ENCODE measurements around the gene OR51I2.
A peak's percentile ranks its signal among the peaks of the same experiment; 100 is the strongest.

OR51I2 gene

GRCh38 chr11:5449023-5449422, at the start of gene OR51I2:
Gene OR51I2, plus strand, starts transcription at chr11:5449323. Its CDS starts 4,166 bp downstream, at chr11:5453489.
- no peak for DNase-seq

- DNase-seq = no peak
Observed at GRCh38 chr11:5405173-5405572, 44.0 kb upstream of the OR51I2 start.

- no peak for DNase-seq
Observed at GRCh38 chr11:5420993-5421392, 28.1 kb upstream of the OR51I2 start.

- no peak for DNase-seq
Observed at GRCh38 chr11:5421811-5422210, 27.3 kb upstream of the OR51I2 start, which contains the start of gene OR51Q1. Gene OR51Q1, plus strand, starts transcription at chr11:5422111. Its CDS starts 90 bp downstream, at chr11:5422201.

GRCh38 chr11:5423131-5423530, 26.0 kb upstream of the OR51I2 start:
- no peak for DNase-seq

- no peak for DNase-seq
Observed at GRCh38 chr11:5441414-5441813, 7.7 kb upstream of the OR51I2 start, which contains the start of gene OR51I1. Gene OR51I1, minus strand, starts transcription at chr11:5441514. Its CDS starts 0 bp downstream, at chr11:5441514.

GRCh38 chr11:5443835-5444393, 5.2 kb upstream of the OR51I2 start:
- no peak for DNase-seq

GRCh38 chr11:5449432-5449831, 309 bp downstream of the OR51I2 start:
- no peak for DNase-seq

- no peak for DNase-seq
Observed at GRCh38 chr11:5460983-5461621, 12.0 kb downstream of the OR51I2 start.

GRCh38 chr11:5467527-5467926, 18.4 kb downstream of the OR51I2 start:
- DNase-seq = no peak

- no peak for DNase-seq
Observed at GRCh38 chr11:5473921-5474320, 24.8 kb downstream of the OR51I2 start.

- peak in 9 of 56 donors; percentile 2 to 13 (median 4) for DNase-seq
Observed at GRCh38 chr11:5476186-5476819, 27.2 kb downstream of the OR51I2 start.

- DNase-seq = no peak
Observed at GRCh38 chr11:5486003-5486402, 36.9 kb downstream of the OR51I2 start.

- no peak for DNase-seq
Observed at GRCh38 chr11:5486421-5486820, 37.3 kb downstream of the OR51I2 start.

- DNase-seq = no peak
Observed at GRCh38 chr11:5488385-5488784, 39.3 kb downstream of the OR51I2 start, which contains the start of gene OR52D1. Gene OR52D1, plus strand, starts transcription at chr11:5488685. Its CDS starts 22 bp downstream, at chr11:5488707.

GRCh38 chr11:5488798-5489399, 39.8 kb downstream of the OR51I2 start:
- no peak for DNase-seq

GRCh38 chr11:5489576-5490357, 40.6 kb downstream of the OR51I2 start:
- no peak for DNase-seq

GRCh38 chr11:5499671-5500070, 50.5 kb downstream of the OR51I2 start:
- DNase-seq = no peak

GRCh38 chr11:5500393-5500801, 51.3 kb downstream of the OR51I2 start:
- DNase-seq = no peak

- no peak for DNase-seq
Observed at GRCh38 chr11:5504403-5504921, 55.3 kb downstream of the OR51I2 start.
